T-helper 1 cell (primary cell): ENCODE data around the gene KEL.

ENCODE experiments used
- DNase-seq, 5 donors: peaks; one replicate each; pipeline ENCODE4 v3.0.0-alpha.2; 2012 to 2020

KEL gene

DNA sequence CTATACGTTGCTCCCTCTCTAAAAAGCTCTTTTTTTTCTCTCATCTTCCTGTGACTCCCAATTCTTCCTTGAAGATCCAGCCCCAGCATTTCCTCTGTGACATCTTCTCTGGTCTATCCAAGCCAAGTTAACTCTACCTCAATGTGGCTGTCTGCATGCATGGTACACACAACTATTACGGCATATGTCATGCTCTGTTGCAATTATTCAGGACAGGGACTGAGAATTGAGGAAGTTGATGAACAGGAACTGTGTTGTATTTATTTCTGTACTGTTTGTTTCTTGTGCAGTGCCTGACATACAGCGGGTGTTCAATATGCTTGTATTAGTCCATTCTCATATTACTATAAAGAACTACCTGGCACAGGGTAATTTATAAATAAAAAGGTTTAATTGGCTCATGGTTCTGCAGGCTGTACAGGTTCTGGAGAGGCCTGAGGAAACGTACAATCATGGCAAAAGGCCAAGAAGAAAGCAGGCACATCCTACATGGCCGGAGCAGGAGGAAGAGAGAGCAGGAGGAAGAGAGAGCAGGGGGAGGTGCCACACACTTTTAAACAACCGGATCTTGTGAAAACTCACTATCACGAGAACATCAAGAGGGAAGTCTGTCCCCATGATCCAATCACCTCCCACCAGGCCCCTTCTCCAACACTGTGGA is 34.9 kb downstream of the KEL start:
- DNase-seq: no peak

DNA sequence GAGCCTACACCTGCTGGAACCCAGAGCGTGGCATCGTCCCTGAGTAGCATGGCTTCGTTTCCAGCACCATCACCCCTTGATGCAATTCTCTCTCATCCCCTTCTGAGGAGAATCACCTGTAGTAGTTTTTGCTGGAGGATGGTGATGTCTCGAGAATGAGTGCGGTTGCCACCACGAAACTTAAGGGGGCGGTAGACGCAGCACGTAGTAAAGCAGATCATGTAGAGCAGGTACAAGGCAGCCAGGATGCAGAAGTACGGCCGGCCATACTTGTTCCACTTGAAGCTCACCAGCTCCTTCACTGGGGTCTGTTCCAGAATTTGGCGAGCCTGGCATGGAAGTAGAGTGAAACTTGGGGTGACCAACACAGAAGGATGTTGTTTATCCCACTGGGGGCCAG is 36.8 kb downstream of the KEL start:
- no peak for DNase-seq

DNA sequence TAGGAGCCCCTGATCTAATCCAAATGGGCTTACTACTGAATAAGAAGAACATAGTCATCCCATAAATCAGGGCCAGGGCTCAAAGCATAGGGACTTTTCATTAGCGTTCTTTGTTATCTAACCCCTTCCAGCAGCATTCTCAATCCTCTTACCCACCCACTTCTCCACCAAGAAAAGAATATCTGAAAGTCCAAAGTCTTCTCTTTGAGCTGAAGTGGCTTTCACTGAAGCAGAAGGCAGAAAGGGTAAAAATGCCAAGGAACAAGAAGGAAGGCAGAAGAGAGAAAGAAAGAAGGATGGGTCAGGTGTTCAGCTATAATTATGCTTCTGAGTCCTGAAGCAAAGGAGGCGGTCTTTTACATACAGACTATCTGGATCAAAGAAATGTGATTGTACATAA is 38.8 kb downstream of the KEL start:
- no peak for DNase-seq

DNA sequence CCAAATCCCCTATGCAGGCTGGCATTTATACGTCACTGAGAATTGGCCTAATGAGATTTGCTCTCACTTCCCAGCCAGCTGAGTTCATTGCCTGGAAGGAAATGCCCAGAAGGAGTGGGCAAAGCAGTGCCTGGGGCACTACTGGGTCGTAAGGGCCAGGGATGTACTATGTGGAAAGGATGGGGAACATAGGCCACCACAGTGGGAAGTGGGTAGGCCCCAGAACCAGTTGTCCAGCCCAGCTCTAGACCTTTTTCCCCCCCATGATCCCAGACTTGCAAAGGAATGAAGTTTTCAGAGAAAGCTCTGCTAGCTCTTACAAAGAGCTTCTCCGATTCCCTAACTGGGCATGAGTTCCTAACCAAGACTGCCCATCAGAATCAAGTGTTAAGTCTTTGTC is 42.5 kb downstream of the KEL start:
- DNase-seq: no peak

DNA sequence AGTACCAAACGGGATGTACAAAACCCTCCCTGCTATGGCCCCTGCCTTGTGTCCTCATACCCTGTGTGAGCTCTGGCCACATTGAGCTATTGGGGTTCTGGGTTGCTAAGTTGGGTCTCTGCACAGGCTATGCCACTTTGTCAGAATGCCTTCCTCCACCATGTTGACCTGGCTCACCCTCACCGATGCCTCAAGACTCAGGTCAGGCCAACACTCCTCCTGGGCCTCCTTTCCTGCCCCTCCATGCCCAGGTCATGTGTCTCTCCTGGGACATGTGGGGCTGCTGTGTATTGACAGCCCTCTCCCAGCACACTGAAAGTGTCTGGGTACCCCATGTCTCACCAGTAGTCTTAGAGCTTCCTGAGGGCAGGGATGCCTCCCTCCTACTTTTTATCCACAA is 43.3 kb downstream of the KEL start:
- DNase-seq: no peak

DNA sequence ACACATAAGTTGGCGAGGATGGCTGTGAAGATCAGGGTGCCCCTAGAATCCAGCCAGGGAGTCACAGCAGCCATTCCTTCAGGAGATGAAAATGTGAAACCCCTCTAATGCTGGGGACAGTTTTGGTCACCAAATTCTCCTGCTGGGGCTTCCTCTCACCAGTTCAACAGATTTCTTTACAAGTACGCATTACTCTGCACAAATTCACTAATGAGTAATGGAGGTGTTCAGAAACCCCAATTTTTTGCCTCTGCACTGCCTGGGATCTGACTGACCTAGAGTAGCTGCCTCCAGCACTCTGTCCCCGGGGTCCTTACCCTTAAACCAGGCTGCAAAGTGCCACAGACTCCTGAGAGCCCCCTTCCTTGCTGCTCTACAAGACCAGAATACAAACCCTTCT is 44.7 kb downstream of the KEL start:
- DNase-seq: no peak

DNA sequence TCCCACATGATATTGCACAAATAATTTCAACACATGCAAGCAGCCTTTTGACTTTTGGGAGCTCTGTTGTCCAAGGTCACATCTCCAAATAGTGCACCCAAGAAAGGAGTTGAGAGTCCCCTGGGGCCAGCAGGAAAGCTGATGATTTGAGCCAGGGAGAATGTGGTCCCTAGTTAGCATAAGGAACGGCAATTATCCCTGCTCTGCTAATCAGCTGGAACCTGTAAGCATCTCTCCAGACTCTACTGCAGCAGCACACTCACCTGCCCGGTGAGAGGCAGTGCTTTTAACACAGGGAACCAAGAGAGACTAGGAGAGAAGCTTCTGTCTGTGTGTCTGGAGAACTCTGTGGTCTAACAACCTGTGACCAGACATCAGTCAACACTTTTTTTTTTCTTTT is 45.7 kb downstream of the KEL start:
- no peak for DNase-seq

DNA sequence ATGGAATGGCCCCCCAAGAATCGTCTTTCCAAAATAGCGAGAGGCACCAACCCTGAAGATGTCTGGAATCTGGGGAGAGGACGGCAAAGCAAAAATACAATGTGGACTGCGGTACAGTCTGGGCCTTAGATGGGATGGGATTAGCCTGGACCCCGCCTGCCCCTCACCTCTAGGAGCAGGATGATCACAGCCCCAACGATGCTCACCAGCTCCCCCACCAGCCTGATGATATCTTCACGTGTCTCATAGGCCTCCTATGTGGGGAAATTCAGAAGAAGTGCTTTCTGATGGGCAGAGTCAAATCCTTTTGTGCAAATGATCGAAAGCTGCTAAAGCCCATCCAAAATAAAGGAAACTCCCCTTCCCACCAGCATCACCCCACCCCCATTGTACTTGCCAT is 46.8 kb downstream of the KEL start:
- DNase-seq: no peak

DNA sequence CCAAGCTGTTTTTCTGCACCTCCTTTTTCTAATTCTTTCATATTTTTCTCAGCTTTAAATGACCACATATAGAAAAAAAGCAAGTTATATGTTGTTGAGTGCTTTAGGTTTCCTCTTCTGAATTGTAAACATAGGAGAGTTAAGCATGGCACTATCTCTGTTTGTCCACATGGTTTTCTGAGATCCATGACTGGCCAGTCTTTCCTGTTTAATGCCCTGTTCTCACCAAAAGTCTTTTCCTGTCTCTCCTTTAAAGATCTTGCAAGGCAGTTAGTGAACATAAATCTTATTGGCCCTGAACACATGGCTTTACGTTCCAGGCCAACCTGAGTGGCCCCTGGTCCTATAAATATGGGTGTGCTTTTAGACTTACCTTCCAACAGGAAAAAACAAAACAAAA is 48.0 kb downstream of the KEL start:
- DNase-seq: no peak

DNA sequence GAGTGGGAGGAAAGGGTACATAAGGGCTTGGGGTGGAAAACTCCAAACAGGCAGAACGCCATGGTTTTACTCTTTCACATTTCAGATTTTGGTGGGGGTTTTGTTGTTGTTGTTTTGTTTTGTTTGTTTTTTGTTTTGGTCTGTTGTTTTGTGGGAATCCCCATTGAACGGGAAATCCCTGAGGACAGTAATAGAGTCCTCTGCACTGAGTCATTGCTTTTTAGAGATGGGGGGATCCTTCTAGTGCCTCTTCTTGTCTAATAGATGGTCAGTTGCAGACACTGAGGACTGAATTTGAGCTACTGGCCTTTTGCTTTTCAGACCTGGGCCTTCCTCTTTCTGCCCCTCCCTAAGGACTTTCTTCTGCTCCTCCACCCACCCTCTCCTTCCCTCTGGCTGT is 48.6 kb downstream of the KEL start:
- no peak for DNase-seq

DNA sequence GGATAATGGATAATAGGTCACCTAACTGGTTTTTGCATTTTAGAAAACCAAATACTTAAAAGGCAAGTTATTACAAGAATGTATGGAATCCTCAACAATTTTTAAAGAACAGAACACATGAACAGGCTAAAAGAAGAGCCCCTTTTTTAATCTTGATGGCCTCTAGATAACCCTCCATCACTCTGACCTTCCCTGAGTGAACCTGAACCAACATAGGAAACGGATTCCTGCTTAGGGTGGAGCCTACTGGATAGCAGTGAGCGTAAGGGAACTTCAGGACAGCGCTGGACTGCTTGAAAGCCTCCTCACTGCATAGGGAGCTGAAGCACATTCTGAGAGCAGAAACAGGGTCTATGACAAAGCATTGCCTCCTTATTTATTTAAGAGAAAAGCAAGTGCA is 49.1 kb downstream of the KEL start:
- no peak for DNase-seq

DNA sequence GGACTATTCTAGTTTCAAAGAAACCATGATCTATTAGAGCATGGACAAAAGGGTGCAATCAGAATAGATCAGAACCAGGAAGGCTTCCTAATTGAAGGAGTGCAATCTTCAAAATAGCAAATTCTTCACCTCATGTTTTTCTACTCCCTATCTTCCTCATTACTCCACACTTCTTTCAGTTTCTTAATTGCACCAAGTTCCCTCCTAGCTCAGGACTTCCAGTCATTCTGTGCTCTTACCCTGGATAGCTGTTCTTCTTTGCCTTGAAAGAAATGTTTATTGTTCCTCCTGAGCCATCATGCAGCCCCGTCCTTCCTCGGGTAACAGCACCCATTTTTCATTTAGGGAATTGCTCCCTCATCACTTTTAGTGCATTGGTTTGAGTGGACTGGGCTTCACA is 51.7 kb downstream of the KEL start:
- DNase-seq: no peak

DNA sequence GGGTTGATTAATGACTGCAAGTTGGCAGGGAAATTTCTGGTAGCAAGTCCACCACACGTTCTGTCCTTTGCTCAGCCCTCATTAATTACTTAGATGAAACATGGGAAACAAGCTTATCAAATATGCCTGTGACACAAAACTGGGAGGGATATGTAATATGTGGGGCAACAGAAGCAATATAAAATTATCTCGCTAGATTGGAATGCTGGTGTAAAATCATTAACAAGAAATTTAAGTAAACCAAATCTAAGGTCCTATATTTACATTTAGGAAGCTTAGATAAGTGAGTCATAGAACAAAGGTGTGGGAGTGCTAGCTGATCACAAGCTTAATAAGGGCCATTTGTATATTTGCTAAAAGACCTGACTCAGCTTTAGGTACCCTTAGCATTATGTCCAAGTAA is 52.1 kb downstream of the KEL start:
- no peak for DNase-seq

DNA sequence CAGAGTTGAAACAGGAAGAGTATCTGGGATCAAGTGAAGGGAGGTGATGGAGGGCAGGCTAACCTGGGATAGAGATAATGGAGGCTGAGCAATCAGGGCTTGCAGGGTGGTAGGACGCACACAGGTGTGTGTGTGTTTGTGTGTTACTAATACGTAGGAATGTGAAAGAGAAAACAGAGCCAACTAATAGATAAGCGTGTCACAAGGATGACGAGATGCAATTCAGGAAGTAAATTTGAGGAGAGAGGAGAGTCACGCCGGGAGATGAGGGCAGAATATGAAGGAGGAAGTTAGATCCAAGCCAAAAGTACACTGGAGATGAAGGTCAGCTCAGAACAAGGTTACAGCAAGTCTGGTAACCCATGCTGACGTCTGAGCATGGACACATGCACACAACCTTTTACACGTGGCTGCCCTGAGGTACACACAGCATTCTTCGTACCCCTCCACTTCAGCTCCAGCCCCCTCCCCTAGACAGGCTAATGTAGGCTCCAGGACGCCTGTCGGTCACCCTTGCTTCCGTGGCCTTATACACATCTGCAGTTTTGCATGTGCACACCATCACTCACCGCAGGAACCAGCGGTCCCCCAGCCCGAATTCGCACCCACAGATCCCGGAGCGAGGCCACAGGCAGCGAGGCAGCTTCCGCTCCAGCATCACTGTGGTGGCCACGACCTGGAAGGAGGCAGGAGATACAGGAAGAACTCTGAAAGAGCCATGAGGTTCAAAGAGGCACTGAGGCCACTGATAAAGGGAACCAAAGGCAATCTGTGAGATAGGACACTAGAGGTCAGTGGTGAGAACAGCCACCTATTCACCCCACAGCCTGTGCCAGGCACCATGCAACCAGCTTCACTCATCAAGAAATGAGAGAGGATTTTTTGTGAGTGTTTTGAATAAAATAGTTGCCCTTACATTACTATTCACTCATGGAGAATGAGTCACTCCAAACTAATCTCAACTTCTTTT is 53.0 kb downstream of the KEL start:
- no peak for DNase-seq

DNA sequence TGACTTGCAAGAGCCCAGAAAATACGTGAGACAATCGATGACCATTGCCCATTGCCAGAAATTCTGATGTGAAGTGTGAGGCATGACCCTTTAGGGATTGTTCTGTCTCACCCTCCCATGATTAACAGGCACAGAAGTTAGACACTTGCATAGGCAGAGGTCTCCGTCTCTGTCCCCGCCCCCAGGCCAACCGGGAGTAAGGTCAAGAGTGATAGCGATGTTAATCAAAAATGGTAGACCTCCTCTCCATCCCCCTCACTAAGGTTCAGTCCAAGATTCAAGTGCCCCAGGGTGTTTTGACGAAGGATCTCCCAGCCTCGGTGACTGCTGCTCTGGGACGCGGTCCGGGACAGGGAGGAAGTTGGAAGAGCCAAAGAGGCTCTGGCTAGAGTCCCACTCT is 53.9 kb downstream of the KEL start:
- DNase-seq: no peak

DNA sequence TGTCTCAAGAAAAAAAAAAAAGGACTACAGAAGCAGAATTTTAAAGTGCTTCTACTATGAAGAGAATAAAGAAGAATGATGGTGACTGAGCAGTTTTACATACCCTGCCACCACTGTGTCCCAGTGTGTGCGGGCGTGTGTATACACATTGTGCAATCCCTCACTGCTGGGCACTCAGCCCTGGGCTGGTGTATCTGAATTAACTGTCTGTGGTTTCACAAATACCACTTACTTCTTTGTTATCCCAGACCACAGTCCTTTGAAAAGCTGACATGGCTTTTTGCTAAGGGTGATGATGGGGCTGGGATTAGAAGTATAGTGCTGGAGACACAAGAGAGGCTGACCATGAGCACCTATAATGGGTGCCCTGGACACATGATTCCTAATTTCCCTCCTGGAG is 55.5 kb downstream of the KEL start:
- no peak for DNase-seq

DNA sequence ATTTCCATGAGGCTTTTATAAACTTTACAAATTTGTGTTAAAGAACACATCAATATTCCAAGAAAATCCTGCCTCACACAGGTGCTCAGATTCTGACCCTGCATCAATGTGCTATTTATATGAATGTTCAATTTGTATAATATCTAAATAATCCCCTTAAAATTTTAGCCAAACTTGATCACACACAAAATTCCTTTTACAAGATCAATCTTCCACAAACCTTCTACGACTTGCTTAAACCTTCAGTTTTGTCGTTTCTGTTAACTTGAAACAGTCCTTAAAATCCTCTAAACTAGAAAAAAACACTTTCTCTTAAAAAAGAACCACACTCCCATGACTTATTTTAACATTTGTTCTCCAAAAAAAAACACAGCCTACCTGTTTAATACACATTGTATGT is 56.4 kb downstream of the KEL start:
- no peak for DNase-seq

DNA sequence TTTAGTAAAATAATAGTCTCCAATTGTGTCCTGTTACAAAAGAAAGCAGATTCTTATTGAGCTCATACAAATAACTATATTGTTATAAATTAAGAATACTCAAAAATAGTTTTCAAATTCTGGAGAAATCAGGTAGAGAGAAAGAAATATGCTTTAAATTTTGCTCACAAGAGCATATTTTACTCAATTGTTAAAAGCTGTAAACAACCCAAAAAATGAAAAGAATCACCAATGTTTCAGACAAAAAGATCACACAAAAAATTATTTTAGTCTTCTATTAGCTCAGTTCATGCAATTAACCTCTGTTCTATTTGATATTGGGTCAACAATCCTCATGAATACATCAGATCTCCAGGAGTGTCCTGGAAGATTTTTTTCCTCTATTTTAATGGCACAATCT is 58.0 kb downstream of the KEL start:
- no peak for DNase-seq

DNA sequence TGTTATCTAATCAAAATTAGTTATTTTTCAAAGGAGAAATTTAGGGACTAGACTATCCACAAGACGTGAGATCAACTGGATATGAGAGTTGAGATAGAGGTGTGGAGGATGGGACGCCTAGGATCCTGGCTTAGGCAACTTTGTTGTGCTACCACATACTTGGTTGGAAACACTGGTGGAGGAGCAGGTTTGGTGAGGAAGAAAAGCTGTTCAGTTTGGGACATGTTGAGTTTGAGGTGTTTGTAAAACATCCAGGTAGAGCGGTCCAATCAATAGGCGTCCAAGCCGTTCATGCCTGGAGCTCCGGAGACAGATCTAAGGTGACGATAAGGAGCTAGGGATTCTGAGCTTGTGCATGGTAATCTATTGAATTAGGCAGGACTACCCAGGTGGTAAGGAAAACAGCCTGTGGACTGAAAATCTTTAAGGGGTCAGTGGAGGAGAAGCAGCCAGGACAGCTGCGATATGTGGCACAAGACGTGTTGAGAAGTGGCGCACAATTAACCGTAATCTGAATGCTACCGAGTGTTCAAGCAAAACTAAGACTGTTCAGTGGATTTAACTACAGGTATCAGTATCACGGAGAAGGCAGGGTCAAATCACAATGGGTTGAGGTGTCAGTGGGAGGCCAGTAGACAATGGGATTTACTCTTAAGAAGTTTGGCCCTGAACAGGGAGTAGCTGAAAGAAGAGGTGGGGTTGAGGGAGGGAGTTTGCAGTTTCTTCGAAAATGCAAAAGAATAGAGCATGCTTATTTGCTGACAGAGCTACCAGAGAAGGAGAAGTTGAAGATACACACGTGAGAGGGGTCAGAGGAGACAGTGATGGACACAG is 60.5 kb downstream of the KEL start:
- DNase-seq: no peak

DNA sequence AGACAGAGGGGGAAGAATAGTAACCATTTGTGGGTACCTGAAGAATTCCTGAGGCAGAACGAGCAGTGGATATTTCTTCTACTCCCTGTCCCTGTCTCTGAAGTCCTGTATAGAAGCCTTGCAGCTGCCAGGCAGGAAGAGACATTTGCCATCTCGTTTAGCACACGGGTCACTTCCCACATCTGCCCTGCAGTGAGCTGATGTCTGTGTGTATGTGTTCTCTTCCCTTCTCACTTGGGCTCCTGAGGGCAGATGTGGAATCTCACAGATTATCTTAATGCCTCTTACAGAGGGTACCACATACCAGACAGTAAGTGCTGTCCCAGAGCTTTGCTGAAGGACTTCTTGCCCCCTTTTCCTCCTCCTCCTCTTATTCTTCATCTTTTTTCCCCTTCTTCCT is 62.5 kb downstream of the KEL start:
- DNase-seq: no peak

DNA sequence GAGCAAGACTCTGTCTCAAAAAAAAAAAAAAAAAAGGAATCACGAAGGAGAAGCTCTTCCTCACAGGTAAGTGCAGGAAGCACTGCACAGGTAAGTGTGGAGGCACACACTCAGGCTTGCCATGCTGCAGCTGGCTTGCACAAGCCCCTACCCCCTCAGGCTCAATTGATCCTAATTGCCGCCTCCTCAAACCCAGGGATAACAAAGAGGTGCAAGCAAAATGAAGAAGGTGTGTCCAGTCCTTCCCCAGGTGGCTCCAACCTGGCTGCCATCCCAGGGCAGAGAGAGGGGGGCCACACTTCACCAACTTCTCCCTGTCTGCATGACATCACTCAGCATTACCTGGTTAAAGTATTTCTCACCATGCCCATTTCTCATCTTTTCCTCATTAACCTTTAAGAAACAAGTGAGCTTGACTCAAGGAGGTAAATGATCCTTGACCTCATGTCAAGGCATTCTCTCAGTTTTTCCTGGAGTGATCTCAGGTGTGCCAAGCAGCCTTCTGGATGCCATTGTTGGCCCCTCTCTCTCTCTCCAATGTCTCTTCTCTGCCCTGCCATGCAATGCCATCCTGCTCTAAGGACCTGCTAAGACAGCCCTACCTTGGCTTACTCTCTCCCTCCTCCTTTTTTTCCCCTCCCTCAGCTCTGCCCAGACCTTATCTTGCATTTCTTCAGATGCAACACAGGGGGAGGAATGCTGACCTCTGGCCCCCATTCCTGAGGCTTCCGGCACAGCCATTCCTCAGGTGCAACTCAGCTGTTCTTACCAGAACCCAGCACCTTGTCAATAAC is 63.6 kb downstream of the KEL start:
- no peak for DNase-seq

DNA sequence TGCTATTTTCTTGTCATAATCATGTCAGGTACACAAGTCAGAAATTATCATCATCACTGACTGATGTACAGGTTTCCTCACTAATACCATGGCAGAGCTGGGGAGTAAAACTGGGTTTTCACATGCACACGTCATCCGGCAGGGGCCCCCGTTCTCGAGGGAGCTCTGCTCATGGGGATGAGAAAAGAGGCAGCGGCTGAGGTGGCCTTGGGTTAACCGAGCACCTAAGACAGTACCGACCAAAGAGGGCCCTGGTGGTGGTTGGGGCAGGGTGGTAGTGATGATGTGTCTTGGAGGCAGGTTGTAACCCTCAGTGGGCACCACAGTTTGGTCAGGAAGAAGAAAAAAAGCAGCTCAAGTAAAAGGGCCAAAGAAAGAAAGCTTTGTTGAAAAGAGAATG is 64.5 kb downstream of the KEL start:
- DNase-seq: no peak
